Neuronal stem cell (in vitro differentiated cells): Measurements from ENCODE around the gene OVOL1.

ENCODE experiments used
- DNase-seq: peaks from one replicate; pipeline ENCODE4 v3.0.0-alpha.2; 2013; ENCODE audit warnings: low spot score
- H2AFZ ChIP-seq: one replicate; pipeline ENCODE4 v1.6.1; 2013; ENCODE audit warnings: mild to moderate bottlenecking, low read length, inconsistent platforms
- H2AK5ac ChIP-seq: 2 replicates; pipeline ENCODE4 v1.6.1; 2013; ENCODE audit warnings: low read depth, mild to moderate bottlenecking, inconsistent platforms, low read length, moderate library complexity, mixed read lengths
- H2BK120ac ChIP-seq: 2 replicates; pipeline ENCODE4 v1.6.1; 2013; ENCODE audit warnings: low read depth, mild to moderate bottlenecking, inconsistent platforms, low read length, moderate library complexity, mixed read lengths
- H2BK12ac ChIP-seq: one replicate; pipeline ENCODE4 v1.6.1; 2013; ENCODE audit warnings: low read length, inconsistent platforms
- H2BK15ac ChIP-seq: 2 replicates; pipeline ENCODE4 v1.6.1; 2013; ENCODE audit warnings: mild to moderate bottlenecking, low read length, inconsistent platforms, mixed read lengths
- H2BK5ac ChIP-seq: one replicate; pipeline ENCODE4 v1.6.1; 2013; ENCODE audit warnings: inconsistent platforms, mild to moderate bottlenecking, low read length, moderate library complexity
- H3K14ac ChIP-seq: one replicate; pipeline ENCODE4 v1.6.1; 2013; ENCODE audit warnings: low read length, inconsistent platforms
- H3K18ac ChIP-seq: 2 replicates; pipeline ENCODE4 v1.6.1; 2013; ENCODE audit warnings: low read length, inconsistent platforms
- H3K23ac ChIP-seq: 2 replicates; pipeline ENCODE4 v1.6.1; 2013; ENCODE audit warnings: low read depth, mild to moderate bottlenecking, mixed read lengths, low read length, inconsistent platforms; ENCODE audit not compliant: poor library complexity
- H3K27ac ChIP-seq: replicated peaks from 3 replicates; pipeline ENCODE4 v1.5.1; 2013; ENCODE audit warnings: low read length, inconsistent platforms
- H3K27me3 ChIP-seq, 3 experiments: 2 replicates each; pipeline ENCODE4 v1.6.1; 2013; ENCODE audit warnings: low read length in 3 of 3, mild to moderate bottlenecking in 2 of 3, inconsistent platforms in 1 of 3, low read depth in 1 of 3, mixed read lengths in 1 of 3, moderate library complexity in 1 of 3; ENCODE audit not compliant: control insufficient read depth in 3 of 3, insufficient read depth in 3 of 3
- H3K36me3 ChIP-seq, 2 donors: replicated peaks in 1 of 2; 2 replicates each; pipeline ENCODE4 v1.6.1; 2013; ENCODE audit warnings: low read length in 2 of 2; ENCODE audit not compliant: control insufficient read depth in 2 of 2, insufficient read depth in 2 of 2
- H3K4ac ChIP-seq: 2 replicates; pipeline ENCODE4 v1.6.1; 2013; ENCODE audit warnings: inconsistent platforms, mild to moderate bottlenecking, low read length, moderate library complexity
- H3K4me1 ChIP-seq, 2 donors: 1 replicate in 1 of 2; 2 replicates in 1 of 2; pipeline ENCODE4 v1.6.1; 2013; ENCODE audit warnings: low read length in 2 of 2, low read depth in 1 of 2; ENCODE audit not compliant: control insufficient read depth in 2 of 2, insufficient read depth in 1 of 2
- H3K4me2 ChIP-seq: one replicate; pipeline ENCODE4 v1.6.1; 2013; ENCODE audit warnings: mild to moderate bottlenecking, low read length, inconsistent platforms; ENCODE audit not compliant: insufficient read depth, poor library complexity, severe bottlenecking
- H3K4me3 ChIP-seq, 2 donors: 2 replicates each; pipeline ENCODE4 v1.5.1; 2013; ENCODE audit warnings: low read length in 2 of 2, mild to moderate bottlenecking in 2 of 2, inconsistent platforms in 1 of 2, moderate library complexity in 1 of 2
- H3K79me1 ChIP-seq: one replicate; pipeline ENCODE4 v1.6.1; 2013; ENCODE audit warnings: low read depth, mild to moderate bottlenecking, inconsistent platforms, low read length, moderate library complexity
- H3K9ac ChIP-seq: one replicate; pipeline ENCODE4 v1.6.1; 2013; ENCODE audit warnings: mild to moderate bottlenecking, low read depth, low read length, inconsistent platforms; ENCODE audit not compliant: poor library complexity
- H3K9me3 ChIP-seq, 2 donors: replicated peaks in 1 of 2; 2 replicates each; pipeline versions ENCODE3 to v1.6.1; 2013; ENCODE audit warnings: low read length in 2 of 2, mild to moderate bottlenecking in 2 of 2, inconsistent platforms in 1 of 2, low read depth in 1 of 2, mixed read lengths in 1 of 2, moderate library complexity in 1 of 2; ENCODE audit not compliant: control insufficient read depth in 2 of 2, insufficient read depth in 1 of 2
- H4K8ac ChIP-seq: one replicate; pipeline ENCODE4 v1.6.1; 2013; ENCODE audit warnings: low read depth, mild to moderate bottlenecking, inconsistent platforms, low read length, moderate library complexity
- H4K91ac ChIP-seq: one replicate; pipeline ENCODE4 v1.6.1; 2013; ENCODE audit warnings: low read length, low read depth, mild to moderate bottlenecking, inconsistent platforms; ENCODE audit not compliant: poor library complexity
- WGBS, 2 donors: extraction: QIAGEN DNeasy Blood & Tissue Kit; methylation state at CpG; one replicate each; pipeline ENCODE4 v1.1.7; 2013; ENCODE audit warnings: missing lambda C conversion rate in 2 of 2, mixed read lengths in 1 of 2; ENCODE audit not compliant: insufficient read length in 2 of 2, insufficient replicate concordance in 1 of 2; ENCODE audit errors: extremely low coverage in 2 of 2; 5-methylcytosine and 5-hydroxymethylcytosine counted together

The OVOL1 gene

DNA sequence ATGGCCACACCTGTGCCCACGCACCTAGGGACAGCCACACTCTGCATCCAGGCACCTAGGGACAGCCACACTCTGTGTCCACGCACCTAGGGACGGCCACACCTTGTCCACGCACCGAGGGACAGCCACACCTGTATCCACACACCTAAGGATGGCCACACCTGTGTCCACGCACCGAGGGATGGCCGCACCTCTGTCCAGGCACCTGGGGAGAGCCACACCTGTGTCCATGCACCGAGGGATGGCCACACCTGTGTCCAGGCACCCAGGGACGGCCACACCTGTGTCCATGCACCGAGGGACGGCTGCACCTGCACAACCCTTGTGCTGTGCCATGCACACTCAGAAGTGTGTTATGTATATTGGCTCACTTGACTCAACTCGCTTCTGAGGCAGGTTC is 10.8 kb downstream of the OVOL1 start:
- Histone ChIP-seq H3K27ac (no peak overlapping the region), H2BK120ac (no peak overlapping the region), H3K4me1 (peaks cover 0 to 2% of the 10 kb centered on the region in 2 donors), H3K27me3 (peaks cover 0 to 84% (median 0%) of the 10 kb centered on the region in 3 experiments), H3K4ac (peak overlapping the region; percentile 0), H4K8ac (peak overlapping the region; percentile 96), H2AK5ac (peak overlapping the region; percentile 8), H3K23ac (peak overlapping the region; percentile 16), H2BK15ac (no peak overlapping the region), H2BK12ac (peak overlapping the region; percentile 77), H4K91ac (no peak overlapping the region), H3K79me1 (no peaks in the 10 kb centered on the region), H3K14ac (peak overlapping the region; percentile 73), H3K9ac (no peak overlapping the region), H3K4me3 (peak overlapping the region in 1 of 2 donors; percentile 31), H3K18ac (peak overlapping the region; percentile 11), H2AFZ (no peak overlapping the region), H3K9me3 (no peaks in the 10 kb centered on the region), H3K4me2 (no peak overlapping the region), H3K36me3 (no peaks in the 10 kb centered on the region), H2BK5ac (peak overlapping the region; percentile 61)
- no peak for DNase-seq
- WGBS, 2 donors, result no CpG with 5 or more reads among the region's 13 CpGs

GRCh38 chr11:65798882-65799281 is 12.0 kb downstream of the OVOL1 start:
- no peak overlapping the region for H3K4me2 ChIP-seq
- H3K9me3 ChIP-seq, result no peaks in the 10 kb centered on the region
- no peak overlapping the region for H3K14ac ChIP-seq
- H3K27me3 ChIP-seq, result peaks cover 0 to 84% (median 0%) of the 10 kb centered on the region in 3 experiments
- no peak overlapping the region for H3K4me3 ChIP-seq
- no peak overlapping the region for H2BK120ac ChIP-seq
- H3K18ac ChIP-seq, result no peak overlapping the region
- H2AFZ ChIP-seq, result no peak overlapping the region
- no peak overlapping the region for H2BK5ac ChIP-seq
- no peak overlapping the region for H2BK12ac ChIP-seq
- H4K8ac ChIP-seq, result no peak overlapping the region
- no peaks in the 10 kb centered on the region for H3K79me1 ChIP-seq
- H3K4me1 ChIP-seq, result peaks cover 0 to 2% of the 10 kb centered on the region in 2 donors
- DNase-seq, result no peak
- no peak overlapping the region for H2BK15ac ChIP-seq
- no peak overlapping the region for H2AK5ac ChIP-seq
- H4K91ac ChIP-seq, result no peak overlapping the region
- H3K36me3 ChIP-seq, result no peaks in the 10 kb centered on the region
- no peak overlapping the region for H3K23ac ChIP-seq
- H3K27ac ChIP-seq, result no peak overlapping the region
- no CpG with 5 or more reads among the region's 8 CpGs for WGBS, 2 donors
- H3K4ac ChIP-seq, result no peak overlapping the region
- no peak overlapping the region for H3K9ac ChIP-seq

GRCh38 chr11:65801153-65801987 is 14.5 kb downstream of the OVOL1 start:
- Histone ChIP-seq H3K79me1 (no peaks in the 10 kb centered on the region), H3K23ac (peak overlapping the region; percentile 43), H3K4me1 (peaks cover 0 to 2% of the 10 kb centered on the region in 2 donors), H2AK5ac (peak overlapping the region; percentile 37), H3K36me3 (no peaks in the 10 kb centered on the region), H2BK15ac (peak overlapping the region; percentile 75), H3K9me3 (no peaks in the 10 kb centered on the region), H3K4ac (no peak overlapping the region), H4K91ac (no peak overlapping the region), H3K14ac (peak overlapping the region; percentile 71), H2BK120ac (peak overlapping the region; percentile 47), H2AFZ (no peak overlapping the region), H3K4me3 (no peak overlapping the region), H3K27me3 (peaks cover 0 to 64% (median 0%) of the 10 kb centered on the region in 3 experiments), H4K8ac (no peak overlapping the region), H2BK5ac (peak overlapping the region; percentile 66), H3K4me2 (no peak overlapping the region), H3K18ac (peak overlapping the region; percentile 83), H3K27ac (no peak overlapping the region), H3K9ac (no peak overlapping the region), H2BK12ac (peak overlapping the region; percentile 41)
- no peak for DNase-seq
- no CpG with 5 or more reads among the region's 18 CpGs for WGBS, 2 donors

- Histone ChIP-seq H2AFZ (no peak overlapping the region), H3K79me1 (no peaks in the 10 kb centered on the region)
- no CpG with 5 or more reads among the region's 9 CpGs for WGBS, 2 donors
These were observed 16.0 kb downstream of the OVOL1 start for GRCh38 chr11:65802841-65803240.

More at GRCh38 chr11:65802841-65803240, 16.0 kb downstream of the OVOL1 start:
- no peak overlapping the region for H2BK15ac ChIP-seq
- no peak overlapping the region for H3K27ac ChIP-seq
- H3K18ac ChIP-seq, result no peak overlapping the region
- peaks cover 0 to 50% (median 0%) of the 10 kb centered on the region in 3 experiments for H3K27me3 ChIP-seq
- H2AK5ac ChIP-seq, result no peak overlapping the region
- no peak overlapping the region for H2BK12ac ChIP-seq
- no peak overlapping the region for H4K8ac ChIP-seq
- H2BK5ac ChIP-seq, result no peak overlapping the region
- no peak overlapping the region for H3K9ac ChIP-seq
- no peak for DNase-seq
- no peak overlapping the region for H4K91ac ChIP-seq
- H3K9me3 ChIP-seq, result no peaks in the 10 kb centered on the region
- no peak overlapping the region for H3K4me2 ChIP-seq
- no peak overlapping the region for H2BK120ac ChIP-seq
- H3K23ac ChIP-seq, result no peak overlapping the region
- no peaks in the 10 kb centered on the region for H3K4me1 ChIP-seq
- H3K14ac ChIP-seq, result no peak overlapping the region
- no peaks in the 10 kb centered on the region for H3K36me3 ChIP-seq
- no peak overlapping the region for H3K4ac ChIP-seq
- no peak overlapping the region for H3K4me3 ChIP-seq
